ENCODE data around the gene TCIRG1.

Gene TCIRG1

DNA sequence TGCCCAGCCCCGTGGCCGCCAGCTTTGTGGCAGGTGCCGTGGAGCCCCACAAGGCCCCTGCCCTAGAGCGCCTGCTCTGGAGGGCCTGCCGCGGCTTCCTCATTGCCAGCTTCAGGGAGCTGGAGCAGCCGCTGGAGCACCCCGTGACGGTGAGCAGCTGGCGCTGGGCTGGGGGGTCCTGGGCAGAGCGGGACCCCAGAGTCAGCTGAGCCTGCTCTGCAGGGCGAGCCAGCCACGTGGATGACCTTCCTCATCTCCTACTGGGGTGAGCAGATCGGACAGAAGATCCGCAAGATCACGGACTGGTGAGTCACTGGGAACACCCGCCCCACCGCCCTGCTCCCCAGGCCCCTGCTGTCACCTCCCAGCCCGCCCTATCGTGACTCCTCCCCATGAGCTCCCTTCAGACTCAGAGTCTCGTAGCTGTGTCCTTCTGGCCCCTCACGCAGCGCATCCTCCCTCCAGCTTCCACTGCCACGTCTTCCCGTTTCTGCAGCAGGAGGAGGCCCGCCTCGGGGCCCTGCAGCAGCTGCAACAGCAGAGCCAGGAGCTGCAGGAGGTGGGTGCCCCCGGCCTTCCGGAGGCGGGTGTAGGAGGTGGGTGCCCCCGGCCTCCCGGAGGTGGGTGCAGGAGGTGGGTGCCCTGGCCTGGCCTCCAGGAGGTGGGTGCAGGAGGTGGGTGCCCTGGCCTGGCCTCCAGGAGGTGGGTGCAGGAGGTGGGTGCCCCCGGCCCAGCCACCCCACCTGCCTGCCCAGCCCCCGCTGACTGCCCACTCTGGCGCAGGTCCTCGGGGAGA lies 4.7 kb downstream of the TCIRG1 start:
- Histone ChIP-seq H3K79me2 (ENCODE audit: insufficient read depth, low read length) (peaks cover 24% of the 10 kb centered on the region), H2AFZ (ENCODE audit: low read depth, low read length, severe bottlenecking) (no peak overlapping the region), H3K4me2 (ENCODE audit: low read depth, low read length, poor library complexity, severe bottlenecking) (no peak overlapping the region), H3K9me2 (replicated peaks; ENCODE audit: insufficient read depth, low read length) (no peaks in the 10 kb centered on the region), H3K27ac (ENCODE audit: low read depth, low read length) (no peak overlapping the region), H3K4me3 (ENCODE audit: insufficient read depth, low read length, poor library complexity, severe bottlenecking) (no peak overlapping the region), H3K27me3 (ENCODE audit: low read length) (no peaks in the 10 kb centered on the region), H3K9ac (ENCODE audit: low read length) (no peak overlapping the region), H3K36me3 (ENCODE audit: low read length) (no peaks in the 10 kb centered on the region), H4K20me1 (ENCODE audit: low read depth, low read length) (no peaks in the 10 kb centered on the region), H3K9me3 (ENCODE audit: insufficient read depth, low read length) (no peaks in the 10 kb centered on the region), H3F3A (ENCODE audit: insufficient read depth) (no peaks in the 10 kb centered on the region; the same call in 1 of the 2 replicates)
- TF ChIP-seq, protein P1, sequence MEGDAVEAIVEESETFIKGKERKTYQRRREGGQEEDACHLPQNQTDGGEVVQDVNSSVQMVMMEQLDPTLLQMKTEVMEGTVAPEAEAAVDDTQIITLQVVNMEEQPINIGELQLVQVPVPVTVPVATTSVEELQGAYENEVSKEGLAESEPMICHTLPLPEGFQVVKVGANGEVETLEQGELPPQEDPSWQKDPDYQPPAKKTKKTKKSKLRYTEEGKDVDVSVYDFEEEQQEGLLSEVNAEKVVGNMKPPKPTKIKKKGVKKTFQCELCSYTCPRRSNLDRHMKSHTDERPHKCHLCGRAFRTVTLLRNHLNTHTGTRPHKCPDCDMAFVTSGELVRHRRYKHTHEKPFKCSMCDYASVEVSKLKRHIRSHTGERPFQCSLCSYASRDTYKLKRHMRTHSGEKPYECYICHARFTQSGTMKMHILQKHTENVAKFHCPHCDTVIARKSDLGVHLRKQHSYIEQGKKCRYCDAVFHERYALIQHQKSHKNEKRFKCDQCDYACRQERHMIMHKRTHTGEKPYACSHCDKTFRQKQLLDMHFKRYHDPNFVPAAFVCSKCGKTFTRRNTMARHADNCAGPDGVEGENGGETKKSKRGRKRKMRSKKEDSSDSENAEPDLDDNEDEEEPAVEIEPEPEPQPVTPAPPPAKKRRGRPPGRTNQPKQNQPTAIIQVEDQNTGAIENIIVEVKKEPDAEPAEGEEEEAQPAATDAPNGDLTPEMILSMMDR (IDR thresholded peaks at IDR 0.05; ENCODE audit: insufficient read depth, low read length, poor library complexity, severe bottlenecking), result no peak
- TF ChIP-seq EZH2phosphoT487 (conservative IDR thresholded peaks at IDR 0.05; ENCODE audit: low read length), result no peak

DNA sequence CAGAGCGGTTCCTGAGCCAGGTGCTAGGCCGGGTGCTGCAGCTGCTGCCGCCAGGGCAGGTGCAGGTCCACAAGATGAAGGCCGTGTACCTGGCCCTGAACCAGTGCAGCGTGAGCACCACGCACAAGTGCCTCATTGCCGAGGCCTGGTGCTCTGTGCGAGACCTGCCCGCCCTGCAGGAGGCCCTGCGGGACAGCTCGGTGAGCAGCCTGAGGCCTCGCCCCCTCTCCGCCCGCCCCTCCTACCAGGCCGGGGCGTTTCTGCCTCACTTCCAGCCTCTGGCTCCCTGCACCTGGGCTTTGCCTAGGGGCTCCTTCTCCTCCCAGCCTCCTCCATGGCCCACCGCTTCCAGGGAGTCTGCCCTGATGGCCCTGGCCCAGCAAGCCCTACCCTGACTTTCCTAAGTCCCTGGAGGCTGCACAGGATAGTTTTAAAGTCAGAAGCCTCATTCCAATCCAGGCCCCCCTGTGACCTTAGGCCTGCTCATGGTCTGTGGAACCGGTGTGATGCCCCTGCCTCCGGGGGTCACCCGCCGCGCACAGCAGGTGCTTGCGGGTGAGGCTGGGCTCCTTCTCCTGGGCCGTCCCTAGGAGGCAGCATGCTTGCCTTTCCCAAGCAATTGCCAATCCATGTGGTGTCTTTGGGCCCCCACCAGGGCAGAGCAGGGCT lies 5.5 kb downstream of the TCIRG1 start:
- H3K9me3 ChIP-seq (ENCODE audit: insufficient read depth, low read length), result no peaks in the 10 kb centered on the region
- no peaks in the 10 kb centered on the region for H3K36me3 ChIP-seq (ENCODE audit: low read length)
- TF ChIP-seq, protein P1 (IDR thresholded peaks at IDR 0.05; ENCODE audit: insufficient read depth, low read length, poor library complexity, severe bottlenecking), result no peak
- TF ChIP-seq EZH2phosphoT487 (conservative IDR thresholded peaks at IDR 0.05; ENCODE audit: low read length), result no peak
- no peaks in the 10 kb centered on the region for H4K20me1 ChIP-seq (ENCODE audit: low read depth, low read length)
- no peaks in the 10 kb centered on the region; the same call in 1 of the 2 replicates for H3F3A ChIP-seq (ENCODE audit: insufficient read depth)
- no peak overlapping the region for H3K4me3 ChIP-seq (ENCODE audit: insufficient read depth, low read length, poor library complexity, severe bottlenecking)
- no peak overlapping the region for H3K9ac ChIP-seq (ENCODE audit: low read length)
- no peaks in the 10 kb centered on the region for H3K27me3 ChIP-seq (ENCODE audit: low read length)
- H3K4me2 ChIP-seq (ENCODE audit: low read depth, low read length, poor library complexity, severe bottlenecking), result no peak overlapping the region
- H2AFZ ChIP-seq (ENCODE audit: low read depth, low read length, severe bottlenecking), result no peak overlapping the region
- no peaks in the 10 kb centered on the region for H3K9me2 ChIP-seq (replicated peaks; ENCODE audit: insufficient read depth, low read length)
- H3K79me2 ChIP-seq (ENCODE audit: insufficient read depth, low read length), result peaks cover 21% of the 10 kb centered on the region
- H3K27ac ChIP-seq (ENCODE audit: low read depth, low read length), result no peak overlapping the region

DNA sequence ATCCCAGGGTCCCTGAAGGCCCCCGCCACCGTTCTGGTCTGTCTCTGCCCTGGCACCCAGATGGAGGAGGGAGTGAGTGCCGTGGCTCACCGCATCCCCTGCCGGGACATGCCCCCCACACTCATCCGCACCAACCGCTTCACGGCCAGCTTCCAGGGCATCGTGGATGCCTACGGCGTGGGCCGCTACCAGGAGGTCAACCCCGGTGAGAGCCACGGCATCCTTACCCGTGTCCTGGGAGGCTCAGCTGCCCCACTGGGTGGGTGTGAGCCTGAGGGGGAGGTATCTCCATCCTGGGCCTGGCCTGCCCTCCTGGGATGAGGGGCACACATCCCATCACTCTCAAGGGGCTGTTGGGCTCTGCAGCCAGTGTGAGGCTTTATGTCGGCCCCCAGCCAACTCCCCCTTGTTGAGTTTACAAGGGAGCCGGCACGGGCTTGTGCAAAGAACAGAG lies 6.1 kb downstream of the TCIRG1 start:
- Histone ChIP-seq H3K4me3 (ENCODE audit: insufficient read depth, low read length, poor library complexity, severe bottlenecking) (no peak overlapping the region), H3K27ac (ENCODE audit: low read depth, low read length) (no peak overlapping the region), H3K79me2 (ENCODE audit: insufficient read depth, low read length) (peaks cover 14% of the 10 kb centered on the region), H3K4me2 (ENCODE audit: low read depth, low read length, poor library complexity, severe bottlenecking) (no peak overlapping the region), H3K9me3 (ENCODE audit: insufficient read depth, low read length) (no peaks in the 10 kb centered on the region), H4K20me1 (ENCODE audit: low read depth, low read length) (no peaks in the 10 kb centered on the region), H3K36me3 (ENCODE audit: low read length) (no peaks in the 10 kb centered on the region), H3K9ac (ENCODE audit: low read length) (no peak overlapping the region), H3K9me2 (replicated peaks; ENCODE audit: insufficient read depth, low read length) (no peaks in the 10 kb centered on the region), H2AFZ (ENCODE audit: low read depth, low read length, severe bottlenecking) (no peak overlapping the region), H3F3A (ENCODE audit: insufficient read depth) (no peaks in the 10 kb centered on the region; the same call in 1 of the 2 replicates), H3K27me3 (ENCODE audit: low read length) (no peaks in the 10 kb centered on the region)
- TF ChIP-seq, protein P1 (IDR thresholded peaks at IDR 0.05; ENCODE audit: insufficient read depth, low read length, poor library complexity, severe bottlenecking), result no peak
- no peak for TF ChIP-seq EZH2phosphoT487 (conservative IDR thresholded peaks at IDR 0.05; ENCODE audit: low read length)

Data from SU-DHL-6 (cell line).